RWPE2 (cell line): Measurements from ENCODE around the gene TEX52.
"Not testable (repeated sequence)": the region's sequence is repeated elsewhere in the genome, so short reads cannot be mapped to it uniquely, and the experiment has no call there.

Experiments
- ATAC-seq: fragments of 200-7000 bp; cut with Tn5 transposase; 3 replicates; pipeline ENCODE4 v1.9.1; 2021; ENCODE audit warnings: low read depth
- DNase-seq: peaks from one replicate; pipeline ENCODE4 v3.0.0-alpha.2; 2020; ENCODE audit warnings: low spot score
- H3K27ac ChIP-seq: fragments of 450-650 bp; 2 replicates; pipeline ENCODE4 v1.5.1; 2017; ENCODE audit warnings: mild to moderate bottlenecking; ENCODE audit not compliant: poor library complexity, severe bottlenecking
- H3K27me3 ChIP-seq: fragments of 250-450 bp; sonication (Bioruptor Pico); 2 replicates; pipeline ENCODE4 v1.5.1; 2021; ENCODE audit warnings: mild to moderate bottlenecking, moderate library complexity; ENCODE audit not compliant: insufficient read depth, poor library complexity, severe bottlenecking
- H3K36me3 ChIP-seq: fragments of 250-450 bp; sonication (Bioruptor Pico); 2 replicates; pipeline ENCODE4 v1.5.1; 2020; ENCODE audit warnings: low read depth, mild to moderate bottlenecking, moderate library complexity
- H3K4me1 ChIP-seq: fragments of 250-450 bp; sonication (Bioruptor Pico); 2 replicates; pipeline ENCODE4 v1.5.1; 2021; ENCODE audit warnings: mild to moderate bottlenecking, moderate library complexity; ENCODE audit not compliant: insufficient read depth, poor library complexity, severe bottlenecking
- H3K4me3 ChIP-seq: fragments of 250-450 bp; sonication (Bioruptor Pico); 2 replicates; pipeline ENCODE4 v1.5.1; 2021; ENCODE audit warnings: mild to moderate bottlenecking, moderate library complexity; ENCODE audit not compliant: severe bottlenecking
- H3K9me3 ChIP-seq: fragments of 250-450 bp; sonication (Bioruptor Pico); 2 replicates; pipeline ENCODE4 v1.5.1; 2021; ENCODE audit warnings: mild to moderate bottlenecking, moderate library complexity; ENCODE audit not compliant: severe bottlenecking
- CTCF ChIP-seq: fragments of 450-650 bp; IDR thresholded peaks from one replicate; pipeline ENCODE4 v1.5.1; 2017; ENCODE audit warnings: mild to moderate bottlenecking, moderate library complexity; ENCODE audit not compliant: poor library complexity, severe bottlenecking

The TEX52 gene

DNA sequence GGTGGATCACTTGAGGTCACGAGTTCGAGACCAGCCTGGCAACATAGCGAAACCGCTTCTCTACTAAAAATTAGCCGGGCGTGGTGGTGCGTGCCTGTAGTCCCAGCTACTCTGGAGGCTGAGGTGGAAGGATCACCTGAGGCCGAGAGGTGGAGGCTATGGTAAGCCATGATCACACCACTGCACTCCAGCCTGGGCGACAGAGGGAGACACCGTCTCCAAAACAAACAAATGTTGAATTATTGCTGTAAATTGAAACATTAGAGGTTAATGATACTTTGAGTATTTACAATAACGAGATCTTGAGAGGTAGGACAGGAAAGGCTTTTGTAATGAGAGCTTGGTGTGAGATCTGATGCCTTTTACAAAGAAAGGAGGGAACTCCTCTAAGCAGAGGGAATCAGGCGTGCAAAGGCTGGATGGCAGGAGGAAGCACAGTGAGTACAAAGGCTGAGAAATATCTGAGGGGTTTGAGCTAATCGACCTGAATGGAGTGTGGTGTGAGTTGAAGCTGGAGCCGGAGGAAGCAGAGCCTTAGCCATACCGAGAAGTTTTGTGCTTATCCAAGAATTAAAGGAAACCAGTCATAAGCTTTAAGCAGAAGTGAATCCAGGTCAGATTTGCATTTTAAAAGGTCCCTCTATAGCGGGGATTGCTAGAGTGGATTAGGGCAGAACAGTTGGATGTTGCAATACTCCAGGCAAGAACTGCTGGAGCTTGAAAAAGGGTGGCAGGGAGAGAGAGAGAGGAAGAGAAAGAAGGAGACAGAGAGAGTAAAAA is 21.3 kb upstream of the TEX52 start:
- Histone ChIP-seq H3K4me1 (peaks cover 8% of the 10 kb centered on the region), H3K27me3 (no peaks in the 10 kb centered on the region), H3K4me3 (peak overlapping the region; percentile 94), H3K36me3 (peaks cover 54% of the 10 kb centered on the region), H3K27ac (peak overlapping the region; percentile 77), H3K9me3 (no peaks in the 10 kb centered on the region)
- peak; percentile 5 for TF ChIP-seq CTCF
- DNase-seq (no peak), ATAC-seq (no peak)

GRCh38 chr12:2877047-2877952 is 20.5 kb upstream of the TEX52 start, which contains the start of the genes FOXM1 and RHNO1:
Gene FOXM1, minus strand, starts transcription at chr12:2877174. Its CDS starts 2,696 bp downstream, at chr12:2874478.
Gene RHNO1, plus strand, starts transcription at chr12:2877223. Its CDS starts 8,144 bp downstream, at chr12:2885367.
- H3K27ac ChIP-seq, result peak within 1 kb of the TSS; percentile 77
- peak; percentile 93 for DNase-seq

DNA sequence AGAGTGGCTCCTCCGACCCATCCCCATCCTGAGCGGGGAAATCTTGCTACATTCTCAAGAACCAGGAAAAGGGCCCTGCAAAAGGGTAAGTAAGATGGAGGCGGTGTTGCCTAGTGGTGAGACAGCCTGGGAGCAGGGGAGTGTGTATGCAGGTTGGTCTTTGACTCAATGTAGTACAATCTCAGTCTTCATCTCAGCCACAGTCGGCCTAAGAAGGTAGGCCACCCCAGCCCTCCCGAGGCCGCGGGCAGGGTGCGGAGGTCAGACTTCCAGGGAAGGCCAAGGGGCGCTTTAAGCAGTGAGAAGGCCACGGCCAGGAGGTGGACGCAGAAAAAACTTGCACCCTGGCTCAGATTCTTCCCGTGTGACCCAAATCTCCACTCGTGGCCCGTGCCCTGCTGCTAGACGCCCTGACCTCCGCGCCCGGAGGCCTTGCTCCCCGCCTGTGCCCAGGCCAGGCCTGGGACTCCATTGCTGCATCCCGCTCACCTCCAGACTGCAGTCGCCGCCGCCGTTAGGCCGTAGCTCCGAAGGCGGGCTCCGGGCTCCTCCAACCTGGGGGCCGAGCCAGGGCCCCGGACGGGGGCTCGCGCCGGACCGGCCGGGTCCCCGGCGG is 19.7 kb upstream of the TEX52 start:
- no peak for DNase-seq
- peak; percentile 71 for ATAC-seq
- no peaks in the 10 kb centered on the region for H3K9me3 ChIP-seq
- H3K36me3 ChIP-seq, result peaks cover 68% of the 10 kb centered on the region
- no peak for TF ChIP-seq CTCF
- H3K4me1 ChIP-seq, result peaks cover 8% of the 10 kb centered on the region
- H3K4me3 ChIP-seq, result peak overlapping the region; percentile 94
- peak overlapping the region; percentile 77 for H3K27ac ChIP-seq
- H3K27me3 ChIP-seq, result no peaks in the 10 kb centered on the region

More at GRCh38 chr12:2877047-2877952, 20.5 kb upstream of the TEX52 start, which contains the start of the genes FOXM1 and RHNO1:
- H3K27me3 ChIP-seq, result no peaks in the 10 kb centered on the region
- ATAC-seq, result peak; percentile 84
- peak within 1 kb of the TSS; percentile 94 for H3K4me3 ChIP-seq
- no peaks in the 10 kb centered on the region for H3K9me3 ChIP-seq
- peaks cover 8% of the 10 kb centered on the region for H3K4me1 ChIP-seq
- H3K36me3 ChIP-seq, result peaks cover 63% of the 10 kb centered on the region
- no peak for TF ChIP-seq CTCF

GRCh38 chr12:2868986-2869632 is 12.3 kb upstream of the TEX52 start:
- not testable (repeated sequence) for H3K4me3 ChIP-seq, ATAC-seq, DNase-seq, H3K27me3 ChIP-seq, H3K27ac ChIP-seq, H3K9me3 ChIP-seq, H3K4me1 ChIP-seq
- peaks cover 92% of the 10 kb centered on the region for H3K36me3 ChIP-seq
